Tibial nerve (tissue), 4 donors: ENCODE measurements around the gene TMEM272.

Source experiments
- EP300 ChIP-seq, 2 donors: sonication (generic); formaldehyde crosslinking; IDR thresholded peaks; one replicate each; pipeline ENCODE4 v1.6.1; 2017; ENCODE audit warnings: antibody characterized with exemption in 2 of 2, mild to moderate bottlenecking in 1 of 2
- TF ChIP-seq, protein P1 (sequence below), 5 experiments: fragments of 200-600 bp in 3 of 5; fragments of 450-650 bp in 2 of 5; sonication (generic) in 3 of 5; IDR thresholded peaks; one replicate each; pipeline ENCODE4 v1.5.1; 2016 to 2019; ENCODE audit warnings: antibody characterized with exemption in 5 of 5, mild to moderate bottlenecking in 3 of 5, moderate library complexity in 2 of 5

DNA sequence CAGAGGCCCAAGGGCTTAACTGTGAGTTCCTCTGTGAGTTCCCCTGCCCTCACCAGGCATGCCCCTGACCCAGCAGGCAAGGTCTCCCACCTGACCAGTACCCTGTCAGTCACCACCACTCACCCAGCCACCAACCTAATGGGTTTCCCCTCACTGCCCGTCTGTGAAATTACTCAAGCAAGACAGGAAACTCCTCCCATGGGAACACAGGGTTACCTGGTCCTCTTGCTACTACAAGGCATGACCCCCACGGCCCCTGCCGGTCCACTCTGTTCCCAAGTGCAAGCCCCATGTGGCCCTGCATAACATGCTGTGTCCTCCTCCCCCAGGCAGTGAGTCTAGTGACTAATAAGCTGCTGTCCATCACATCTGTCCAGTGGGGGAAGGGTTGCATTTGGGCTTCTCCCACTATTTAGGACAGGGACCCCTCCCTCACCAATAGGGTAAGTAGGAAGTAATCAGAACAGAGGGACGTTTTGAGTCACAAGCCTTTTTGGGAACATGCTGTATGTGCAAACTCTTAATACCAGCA, 33.0 kb downstream of the TMEM272 start:
- peak in 1 of 2 donors; percentile 25 for TF ChIP-seq EP300 (IDR thresholded peaks at IDR 0.05)
- TF ChIP-seq, protein P1, sequence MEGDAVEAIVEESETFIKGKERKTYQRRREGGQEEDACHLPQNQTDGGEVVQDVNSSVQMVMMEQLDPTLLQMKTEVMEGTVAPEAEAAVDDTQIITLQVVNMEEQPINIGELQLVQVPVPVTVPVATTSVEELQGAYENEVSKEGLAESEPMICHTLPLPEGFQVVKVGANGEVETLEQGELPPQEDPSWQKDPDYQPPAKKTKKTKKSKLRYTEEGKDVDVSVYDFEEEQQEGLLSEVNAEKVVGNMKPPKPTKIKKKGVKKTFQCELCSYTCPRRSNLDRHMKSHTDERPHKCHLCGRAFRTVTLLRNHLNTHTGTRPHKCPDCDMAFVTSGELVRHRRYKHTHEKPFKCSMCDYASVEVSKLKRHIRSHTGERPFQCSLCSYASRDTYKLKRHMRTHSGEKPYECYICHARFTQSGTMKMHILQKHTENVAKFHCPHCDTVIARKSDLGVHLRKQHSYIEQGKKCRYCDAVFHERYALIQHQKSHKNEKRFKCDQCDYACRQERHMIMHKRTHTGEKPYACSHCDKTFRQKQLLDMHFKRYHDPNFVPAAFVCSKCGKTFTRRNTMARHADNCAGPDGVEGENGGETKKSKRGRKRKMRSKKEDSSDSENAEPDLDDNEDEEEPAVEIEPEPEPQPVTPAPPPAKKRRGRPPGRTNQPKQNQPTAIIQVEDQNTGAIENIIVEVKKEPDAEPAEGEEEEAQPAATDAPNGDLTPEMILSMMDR (IDR thresholded peaks at IDR 0.05): no peak
